ENCODE data around the gene ARCN1. TPM values are rescaled to one million over a fixed set of nuclear protein-coding genes. Genes with fewer than 3 reads are reported as not detected.
"Not testable (repeated sequence)": the region's sequence is repeated elsewhere in the genome, so short reads cannot be mapped to it uniquely, and the experiment has no call there.

The ARCN1 gene
- total and polyA plus RNA-seq, 2 experiments from 2014 or later: 77.6 to 124 TPM

DNA sequence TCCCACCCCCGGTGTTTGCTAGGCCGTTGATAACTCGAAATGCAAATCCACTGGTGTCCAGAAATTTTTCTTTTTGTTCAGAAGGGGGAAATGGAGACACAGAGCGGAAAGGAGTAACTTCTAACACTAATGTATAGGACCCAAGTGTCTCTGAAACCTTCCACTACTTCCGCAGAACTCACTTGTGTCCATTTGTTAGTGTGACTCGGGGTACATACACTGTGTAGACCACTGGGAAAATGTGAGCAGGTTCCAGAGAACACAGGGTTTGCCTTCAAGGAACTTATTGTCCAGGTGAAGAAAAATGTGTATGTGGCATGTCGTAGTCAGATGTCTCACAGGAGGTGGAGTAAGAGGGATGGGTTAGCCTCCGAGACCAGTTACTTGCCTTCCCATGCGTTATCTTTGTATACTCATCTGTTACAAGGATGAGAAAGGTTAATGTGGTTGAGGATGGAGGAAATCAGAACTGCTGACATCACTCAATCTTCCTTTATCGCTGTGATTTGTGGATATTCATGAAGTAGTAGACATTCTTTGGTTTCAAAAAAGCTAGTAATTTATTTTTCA lies 857 bp downstream of the ARCN1 start:
- H3K27me3 ChIP-seq: no peaks in the 10 kb centered on the region
- H3K4me3 ChIP-seq: peak overlapping the region; percentile 95
- H3K36me3 ChIP-seq: no peaks in the 10 kb centered on the region
- H3K9me3 ChIP-seq (ENCODE audit: low read depth): no peaks in the 10 kb centered on the region
- peak overlapping the region; percentile 98 for H3K27ac ChIP-seq
- TF ChIP-seq, protein P1, sequence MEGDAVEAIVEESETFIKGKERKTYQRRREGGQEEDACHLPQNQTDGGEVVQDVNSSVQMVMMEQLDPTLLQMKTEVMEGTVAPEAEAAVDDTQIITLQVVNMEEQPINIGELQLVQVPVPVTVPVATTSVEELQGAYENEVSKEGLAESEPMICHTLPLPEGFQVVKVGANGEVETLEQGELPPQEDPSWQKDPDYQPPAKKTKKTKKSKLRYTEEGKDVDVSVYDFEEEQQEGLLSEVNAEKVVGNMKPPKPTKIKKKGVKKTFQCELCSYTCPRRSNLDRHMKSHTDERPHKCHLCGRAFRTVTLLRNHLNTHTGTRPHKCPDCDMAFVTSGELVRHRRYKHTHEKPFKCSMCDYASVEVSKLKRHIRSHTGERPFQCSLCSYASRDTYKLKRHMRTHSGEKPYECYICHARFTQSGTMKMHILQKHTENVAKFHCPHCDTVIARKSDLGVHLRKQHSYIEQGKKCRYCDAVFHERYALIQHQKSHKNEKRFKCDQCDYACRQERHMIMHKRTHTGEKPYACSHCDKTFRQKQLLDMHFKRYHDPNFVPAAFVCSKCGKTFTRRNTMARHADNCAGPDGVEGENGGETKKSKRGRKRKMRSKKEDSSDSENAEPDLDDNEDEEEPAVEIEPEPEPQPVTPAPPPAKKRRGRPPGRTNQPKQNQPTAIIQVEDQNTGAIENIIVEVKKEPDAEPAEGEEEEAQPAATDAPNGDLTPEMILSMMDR (IDR thresholded peaks at IDR 0.05; ENCODE audit: low read depth, low read length): no peak
- peaks cover 15% of the 10 kb centered on the region for H3K4me1 ChIP-seq (ENCODE audit: low read depth)
- DNase-seq (ENCODE audit: low read depth in 1 of 2, low spot score in 1 of 2): peak in 1 of 2 donors; percentile 46

DNA sequence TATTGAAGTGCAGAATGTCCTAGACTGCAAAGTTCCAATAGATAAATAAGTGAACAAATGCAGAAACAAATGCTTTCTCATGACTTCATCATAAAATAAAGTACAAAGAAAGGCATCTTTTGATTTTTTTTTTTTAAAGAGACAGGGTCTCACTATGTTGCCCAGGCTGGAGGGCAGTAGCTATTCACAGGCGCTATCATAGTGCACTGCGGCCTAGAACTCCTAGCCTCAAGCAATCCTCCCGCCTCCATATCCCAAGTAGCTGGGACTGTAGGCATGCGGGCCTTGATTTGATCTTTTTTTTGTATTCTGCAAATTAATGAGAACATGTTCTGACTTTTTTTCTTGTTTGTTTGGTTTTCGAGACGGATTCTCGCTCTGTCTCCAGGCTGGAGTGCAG lies 2.4 kb downstream of the ARCN1 start:
- DNase-seq (ENCODE audit: low read depth in 1 of 2, low spot score in 1 of 2): no peak
- Histone ChIP-seq H3K4me3 (no peak overlapping the region), H3K4me1 (ENCODE audit: low read depth) (peaks cover 15% of the 10 kb centered on the region), H3K36me3 (no peaks in the 10 kb centered on the region), H3K27me3 (no peaks in the 10 kb centered on the region), H3K9me3 (ENCODE audit: low read depth) (no peaks in the 10 kb centered on the region), H3K27ac (no peak overlapping the region)
- TF ChIP-seq, protein P1 (IDR thresholded peaks at IDR 0.05; ENCODE audit: low read depth, low read length): no peak

DNA sequence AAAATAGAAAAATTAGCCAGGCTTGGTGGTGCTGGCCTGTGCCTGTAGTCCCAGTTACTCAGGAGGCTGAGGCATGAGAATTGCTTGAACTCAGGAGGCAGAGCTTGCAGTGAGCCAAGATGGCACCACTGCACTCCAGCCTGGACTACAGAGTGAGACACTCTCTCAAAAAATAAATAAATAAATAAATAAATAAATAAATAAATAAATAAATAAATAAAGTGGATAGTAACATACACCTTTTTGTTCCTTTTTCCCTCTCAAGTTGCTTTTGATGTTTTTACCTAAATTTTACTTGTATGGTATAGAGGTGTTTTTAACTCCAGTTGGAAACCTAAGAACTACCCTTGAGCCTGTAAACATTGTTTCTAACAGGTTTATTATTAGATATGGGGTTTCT lies 5.8 kb downstream of the ARCN1 start:
- not testable (repeated sequence) for H3K27me3 ChIP-seq; DNase-seq (ENCODE audit: low read depth in 1 of 2, low spot score in 1 of 2); H3K9me3 ChIP-seq (ENCODE audit: low read depth); H3K4me3 ChIP-seq; H3K27ac ChIP-seq
- H3K36me3 ChIP-seq: peaks cover 10% of the 10 kb centered on the region
- H3K4me1 ChIP-seq (ENCODE audit: low read depth): peaks cover 15% of the 10 kb centered on the region

DNA sequence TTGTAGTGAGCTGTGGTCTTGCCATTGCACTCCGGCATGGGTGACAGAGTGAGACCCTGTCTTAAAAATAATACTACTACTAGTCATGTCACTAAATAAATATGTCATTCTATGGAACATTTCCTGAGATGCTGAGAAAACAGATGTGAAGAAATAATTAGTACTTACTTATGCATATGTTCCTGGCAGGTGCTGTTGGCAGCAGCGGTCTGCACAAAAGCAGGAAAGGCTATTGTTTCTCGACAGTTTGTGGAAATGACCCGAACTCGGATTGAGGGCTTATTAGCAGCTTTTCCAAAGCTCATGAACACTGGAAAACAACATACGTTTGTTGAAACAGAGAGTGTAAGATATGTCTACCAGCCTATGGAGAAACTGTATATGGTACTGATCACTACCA lies 8.8 kb downstream of the ARCN1 start:
- Histone ChIP-seq H3K27me3 (no peaks in the 10 kb centered on the region), H3K9me3 (ENCODE audit: low read depth) (no peaks in the 10 kb centered on the region), H3K36me3 (peaks cover 38% of the 10 kb centered on the region), H3K4me3 (no peak overlapping the region), H3K4me1 (ENCODE audit: low read depth) (no peaks in the 10 kb centered on the region), H3K27ac (no peak overlapping the region)
- DNase-seq (ENCODE audit: low read depth in 1 of 2, low spot score in 1 of 2): no peak
- TF ChIP-seq, protein P1 (IDR thresholded peaks at IDR 0.05; ENCODE audit: low read depth, low read length): no peak

DNA sequence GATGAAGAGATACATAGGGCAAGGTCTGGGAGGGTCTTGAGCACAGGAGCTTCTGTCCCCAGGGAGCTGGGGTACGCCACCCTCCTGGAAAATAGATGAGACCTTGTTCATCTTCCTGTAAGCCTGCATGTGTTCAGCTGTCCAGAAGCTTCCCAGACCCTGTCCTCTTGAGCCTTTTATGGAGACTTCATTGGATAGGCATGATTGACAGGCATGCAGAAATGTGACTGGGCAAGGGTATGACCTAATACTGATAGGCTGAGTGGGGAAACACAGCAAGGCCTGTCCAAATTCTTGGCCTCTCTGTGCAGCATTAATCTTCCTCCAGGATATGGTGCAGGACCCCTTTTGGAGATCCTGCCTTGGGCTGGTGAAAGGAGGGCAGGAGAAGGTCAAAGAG lies 15.7 kb downstream of the ARCN1 start:
- Histone ChIP-seq H3K27ac (no peak overlapping the region), H3K4me1 (ENCODE audit: low read depth) (no peaks in the 10 kb centered on the region), H3K36me3 (peaks cover 87% of the 10 kb centered on the region), H3K4me3 (no peak overlapping the region), H3K27me3 (no peaks in the 10 kb centered on the region), H3K9me3 (ENCODE audit: low read depth) (no peaks in the 10 kb centered on the region)
- TF ChIP-seq, protein P1 (IDR thresholded peaks at IDR 0.05; ENCODE audit: low read depth, low read length): no peak
- DNase-seq (ENCODE audit: low read depth in 1 of 2, low spot score in 1 of 2): no peak

DNA sequence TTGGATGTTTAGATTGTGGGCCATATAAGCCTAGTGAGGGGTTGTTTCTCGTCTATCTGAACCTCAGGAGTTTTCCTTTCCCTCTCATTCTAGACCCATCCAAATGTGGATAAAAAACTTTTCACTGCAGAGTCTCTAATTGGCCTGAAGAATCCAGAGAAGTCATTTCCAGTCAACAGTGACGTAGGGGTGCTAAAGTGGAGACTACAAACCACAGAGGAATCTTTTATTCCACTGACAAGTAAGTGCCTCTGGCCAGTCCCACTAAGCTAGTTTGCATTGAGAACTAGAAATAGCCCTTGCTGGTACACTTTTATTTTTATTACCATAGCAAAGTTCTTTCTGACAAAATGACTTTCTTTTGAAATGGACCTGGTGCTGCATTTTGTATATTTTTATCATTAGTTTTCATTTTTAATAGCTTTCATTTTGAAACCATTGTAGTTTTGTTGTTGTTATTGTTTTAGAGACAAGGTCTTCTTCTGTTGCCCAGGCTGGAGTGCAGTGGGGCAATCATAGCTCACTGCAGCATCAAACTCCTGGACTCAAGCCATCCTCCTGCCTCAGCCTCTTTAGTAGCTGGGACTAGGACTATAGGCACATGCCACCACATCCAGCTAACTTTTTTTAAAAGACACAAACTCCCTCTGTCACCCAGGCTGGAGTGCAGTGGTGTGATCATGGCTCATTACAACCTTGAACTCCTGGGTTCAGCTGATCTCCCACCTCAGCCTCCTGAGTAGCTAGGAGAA lies 20.6 kb downstream of the ARCN1 start:
- H3K4me3 ChIP-seq: no peak overlapping the region

More for the DNA sequence above, 20.6 kb downstream of the ARCN1 start:
- Histone ChIP-seq H3K27ac (no peak overlapping the region), H3K4me1 (ENCODE audit: low read depth) (no peaks in the 10 kb centered on the region), H3K9me3 (ENCODE audit: low read depth) (no peaks in the 10 kb centered on the region), H3K27me3 (no peaks in the 10 kb centered on the region), H3K36me3 (peaks cover 67% of the 10 kb centered on the region)
- TF ChIP-seq, protein P1 (IDR thresholded peaks at IDR 0.05; ENCODE audit: low read depth, low read length): no peak
- no peak for DNase-seq (ENCODE audit: low read depth in 1 of 2, low spot score in 1 of 2)
